ENCODE results near the gene ZBTB12.

ZBTB12 gene

GRCh38 chr6:31889331-31889972, 12.4 kb downstream of the ZBTB12 start:
- DNase-seq = no peak
- H3K4me1 ChIP-seq = no peaks in the 10 kb centered on the region
- H3K9me3 ChIP-seq = no peaks in the 10 kb centered on the region
- TF ChIP-seq, protein P1, sequence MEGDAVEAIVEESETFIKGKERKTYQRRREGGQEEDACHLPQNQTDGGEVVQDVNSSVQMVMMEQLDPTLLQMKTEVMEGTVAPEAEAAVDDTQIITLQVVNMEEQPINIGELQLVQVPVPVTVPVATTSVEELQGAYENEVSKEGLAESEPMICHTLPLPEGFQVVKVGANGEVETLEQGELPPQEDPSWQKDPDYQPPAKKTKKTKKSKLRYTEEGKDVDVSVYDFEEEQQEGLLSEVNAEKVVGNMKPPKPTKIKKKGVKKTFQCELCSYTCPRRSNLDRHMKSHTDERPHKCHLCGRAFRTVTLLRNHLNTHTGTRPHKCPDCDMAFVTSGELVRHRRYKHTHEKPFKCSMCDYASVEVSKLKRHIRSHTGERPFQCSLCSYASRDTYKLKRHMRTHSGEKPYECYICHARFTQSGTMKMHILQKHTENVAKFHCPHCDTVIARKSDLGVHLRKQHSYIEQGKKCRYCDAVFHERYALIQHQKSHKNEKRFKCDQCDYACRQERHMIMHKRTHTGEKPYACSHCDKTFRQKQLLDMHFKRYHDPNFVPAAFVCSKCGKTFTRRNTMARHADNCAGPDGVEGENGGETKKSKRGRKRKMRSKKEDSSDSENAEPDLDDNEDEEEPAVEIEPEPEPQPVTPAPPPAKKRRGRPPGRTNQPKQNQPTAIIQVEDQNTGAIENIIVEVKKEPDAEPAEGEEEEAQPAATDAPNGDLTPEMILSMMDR (IDR thresholded peaks at IDR 0.05) = no peak
- H3K4me3 ChIP-seq = no peak overlapping the region
- H3K36me3 ChIP-seq = peaks cover 52 to 100% (median 75%) of the 10 kb centered on the region in 3 donors
- intact Hi-C loops (cut with DNase I; ENCODE audit: low total_unique reads) = no loop called here
- H3K27ac ChIP-seq = no peak overlapping the region
- H3K27me3 ChIP-seq = no peaks in the 10 kb centered on the region

DNA sequence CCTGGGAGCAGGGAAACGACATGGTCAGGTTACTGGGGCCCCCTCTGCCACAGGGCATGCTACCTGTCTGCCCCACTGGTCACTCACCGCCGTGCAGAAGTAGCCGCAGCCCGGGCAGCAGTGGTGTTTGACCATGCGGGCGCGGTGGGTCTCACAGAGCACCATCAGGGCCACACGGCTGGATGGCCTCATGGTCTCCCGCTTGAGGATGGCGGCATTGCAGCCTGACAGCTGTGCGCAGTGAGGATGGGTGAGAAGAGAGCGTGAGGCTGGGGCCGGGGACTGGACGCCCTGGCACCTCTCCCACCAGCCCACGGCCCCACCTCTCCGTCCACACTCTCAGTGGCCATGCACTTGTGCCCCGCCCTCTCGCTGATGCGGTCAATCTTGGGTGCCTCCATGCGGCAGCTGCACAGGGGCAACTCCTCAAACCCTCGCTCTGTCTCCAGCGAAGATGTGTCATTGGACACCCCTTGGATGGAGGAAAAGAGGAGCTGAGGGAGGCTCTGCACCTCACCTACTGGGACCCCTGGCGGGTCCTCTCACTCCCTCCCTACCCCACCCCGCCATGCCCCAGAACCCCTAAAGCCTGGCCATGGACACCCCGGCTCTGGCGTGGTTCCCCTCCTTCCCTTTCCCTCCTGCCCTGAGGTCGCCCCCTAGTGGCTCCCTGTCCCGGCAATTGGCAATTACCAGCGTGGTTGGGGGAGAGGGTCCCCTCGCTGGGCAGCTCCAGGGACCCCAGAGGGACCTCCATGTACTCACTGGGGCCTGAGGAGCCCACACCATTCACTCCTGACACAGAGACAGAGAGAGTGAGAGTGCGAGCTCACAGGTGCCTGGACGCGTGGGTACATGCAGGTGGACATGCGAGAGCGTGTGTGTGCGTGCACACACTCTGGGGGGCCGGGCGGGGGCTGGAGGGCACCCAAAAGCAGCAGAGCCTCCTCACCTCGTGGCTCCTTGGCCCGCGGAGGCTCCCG, 13.3 kb downstream of the ZBTB12 start:
- Histone ChIP-seq H3K4me3 (no peak overlapping the region), H3K4me1 (no peaks in the 10 kb centered on the region), H3K9me3 (no peaks in the 10 kb centered on the region), H3K27ac (no peak overlapping the region), H3K36me3 (peaks cover 60 to 100% (median 79%) of the 10 kb centered on the region in 3 donors), H3K27me3 (no peaks in the 10 kb centered on the region)
- TF ChIP-seq, protein P1 (IDR thresholded peaks at IDR 0.05) = peak; percentile 51 to 72
- no peak for DNase-seq
- intact Hi-C loops (cut with DNase I; ENCODE audit: low total_unique reads) = no loop called here

GRCh38 chr6:31887173-31888007, 14.5 kb downstream of the ZBTB12 start:
- H3K36me3 ChIP-seq = peaks cover 64 to 100% (median 81%) of the 10 kb centered on the region in 3 donors
- no peaks in the 10 kb centered on the region for H3K27me3 ChIP-seq
- no peak overlapping the region for H3K4me3 ChIP-seq
- DNase-seq = no peak
- no peaks in the 10 kb centered on the region for H3K9me3 ChIP-seq
- no peak overlapping the region for H3K27ac ChIP-seq
- H3K4me1 ChIP-seq = no peaks in the 10 kb centered on the region
- intact Hi-C loops (cut with DNase I; ENCODE audit: low total_unique reads) = no loop called here
- TF ChIP-seq, protein P1 (IDR thresholded peaks at IDR 0.05) = no peak

DNA sequence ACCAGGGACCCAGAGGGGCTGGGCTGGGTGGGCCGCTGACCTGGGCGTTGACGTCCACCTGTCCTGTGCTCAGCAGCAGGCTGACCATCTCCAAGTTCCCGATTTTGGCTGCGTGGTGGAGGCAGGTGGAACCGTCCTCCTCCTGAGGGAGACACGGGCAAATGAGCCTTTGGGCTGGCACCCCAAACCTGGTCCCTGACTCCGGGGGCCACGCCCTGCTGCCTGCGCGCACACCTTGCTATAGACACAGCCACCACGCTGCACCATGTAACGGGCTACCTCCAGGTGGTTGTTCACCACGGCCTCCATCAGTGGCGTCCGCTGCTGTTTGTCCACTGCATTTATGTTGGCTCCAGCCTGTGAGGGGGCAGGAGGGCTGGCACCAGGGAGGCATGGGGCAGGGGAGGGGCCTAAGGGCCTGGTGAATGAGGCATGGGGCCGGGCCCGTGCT, 15.3 kb downstream of the ZBTB12 start:
- H3K36me3 ChIP-seq = peaks cover 61 to 100% (median 80%) of the 10 kb centered on the region in 3 donors
- no peak for DNase-seq
- intact Hi-C loops (cut with DNase I; ENCODE audit: low total_unique reads) = no loop called here

More for the DNA sequence above, 15.3 kb downstream of the ZBTB12 start:
- Histone ChIP-seq H3K27me3 (no peaks in the 10 kb centered on the region), H3K27ac (no peak overlapping the region), H3K4me1 (no peaks in the 10 kb centered on the region), H3K9me3 (no peaks in the 10 kb centered on the region), H3K4me3 (no peak overlapping the region)
- TF ChIP-seq, protein P1 (IDR thresholded peaks at IDR 0.05) = no peak
